Tibial nerve (tissue), 4 donors: ENCODE results near the gene C1orf226. TPM values are rescaled to one million over a fixed set of nuclear protein-coding genes. Genes with fewer than 3 reads are reported as not detected.

Experiments used
- DNase-seq, 2 donors: peaks; one replicate each; pipeline ENCODE4 v3.0.0-alpha.2; 2019; ENCODE audit warnings: low spot score in 2 of 2
- H3K27ac ChIP-seq, 4 donors: fragments of 200-600 bp; sonication (generic) in 3 of 4; one replicate each; pipeline ENCODE4 v1.5.1; 2017 to 2019; ENCODE audit warnings: mild to moderate bottlenecking in 1 of 4
- H3K27me3 ChIP-seq, 2 donors: fragments of 200-600 bp; sonication (generic) in 1 of 2; one replicate each; pipeline versions ENCODE4 v1.5.1 to v1.6.0; 2017 to 2019
- H3K36me3 ChIP-seq, 3 donors: fragments of 200-600 bp; sonication (generic); one replicate each; pipeline ENCODE4 v1.5.1; 2018 to 2019
- H3K4me1 ChIP-seq, 4 donors: fragments of 200-600 bp; sonication (generic) in 3 of 4; one replicate each; pipeline ENCODE4 v1.5.1; 2017 to 2019
- H3K4me3 ChIP-seq, 4 donors: fragments of 200-600 bp; sonication (generic) in 3 of 4; one replicate each; pipeline ENCODE4 v1.5.1; 2017 to 2019; ENCODE audit warnings: mild to moderate bottlenecking in 1 of 4, moderate library complexity in 1 of 4
- H3K9me3 ChIP-seq, 4 donors: fragments of 200-600 bp; sonication (generic) in 3 of 4; one replicate each; pipeline ENCODE4 v1.5.1; 2017 to 2019
- CTCF ChIP-seq, 5 experiments: fragments of 200-600 bp in 3 of 5; fragments of 450-650 bp in 2 of 5; sonication (generic) in 3 of 5; IDR thresholded peaks; one replicate each; pipeline ENCODE4 v1.5.1; 2016 to 2019; ENCODE audit warnings: antibody characterized with exemption in 5 of 5, mild to moderate bottlenecking in 3 of 5, moderate library complexity in 2 of 5
- EP300 ChIP-seq, 2 donors: sonication (generic); formaldehyde crosslinking; IDR thresholded peaks; one replicate each; pipeline ENCODE4 v1.6.1; 2017; ENCODE audit warnings: antibody characterized with exemption in 2 of 2, mild to moderate bottlenecking in 1 of 2
- POLR2A ChIP-seq, 2 donors: fragments of 450-650 bp; IDR thresholded peaks; one replicate each; pipeline ENCODE4 v1.6.1; 2017; ENCODE audit warnings: antibody characterized with exemption in 2 of 2, mild to moderate bottlenecking in 2 of 2, moderate library complexity in 2 of 2
- WGBS, 2 donors: methylation state at CpG; one replicate each; pipeline ENCODE4 v1.1.5; 2018; 5-methylcytosine and 5-hydroxymethylcytosine counted together
- total RNA-seq, 4 donors: library from RNA; depleted of rRNA; stranded (reverse); fragments of >200 nt; gene quantifications; one replicate each; pipeline ENCODE4 v1.1.0, GENCODE V29; 2016

C1orf226 gene
- total RNA-seq, 4 donors from 2014 or later = 2.9 to 8.0 (median 4.7) TPM

- no peaks in the 10 kb centered on the region for H3K9me3 ChIP-seq
- TF ChIP-seq EP300 (IDR thresholded peaks at IDR 0.05) = no peak
- no peak for TF ChIP-seq CTCF (IDR thresholded peaks at IDR 0.05)
- TF ChIP-seq POLR2A (IDR thresholded peaks at IDR 0.05) = no peak
- no peak overlapping the region for H3K27ac ChIP-seq
- H3K27me3 ChIP-seq = no peaks in the 10 kb centered on the region
- DNase-seq = no peak
- H3K36me3 ChIP-seq = peaks cover 0 to 27% (median 0%) of the 10 kb centered on the region in 3 donors
- 86 to 89% methylated on average over 8 of the region's 8 CpGs for WGBS, 2 donors
- peaks cover 0 to 13% (median 0%) of the 10 kb centered on the region in 4 donors for H3K4me1 ChIP-seq
- no peak overlapping the region for H3K4me3 ChIP-seq
Measured at GRCh38 chr1:162383516-162383915, 2.0 kb downstream of the C1orf226 start.

- 91% methylated on average over 6 of the region's 6 CpGs for WGBS, 2 donors
- Histone ChIP-seq H3K36me3 (peaks cover 0 to 27% (median 0%) of the 10 kb centered on the region in 3 donors), H3K9me3 (no peaks in the 10 kb centered on the region), H3K4me3 (no peak overlapping the region), H3K4me1 (peaks cover 0 to 18% (median 0%) of the 10 kb centered on the region in 4 donors), H3K27me3 (no peaks in the 10 kb centered on the region), H3K27ac (no peak overlapping the region)
- no peak for DNase-seq
- TF ChIP-seq POLR2A (IDR thresholded peaks at IDR 0.05) (no peak), EP300 (IDR thresholded peaks at IDR 0.05) (no peak), CTCF (IDR thresholded peaks at IDR 0.05) (no peak)
Measured at GRCh38 chr1:162384116-162384515, 2.6 kb downstream of the C1orf226 start.

GRCh38 chr1:162384601-162385279 is 3.2 kb downstream of the C1orf226 start:
- Histone ChIP-seq H3K27ac (no peak overlapping the region), H3K27me3 (no peaks in the 10 kb centered on the region), H3K36me3 (peaks cover 0 to 27% (median 0%) of the 10 kb centered on the region in 3 donors), H3K4me1 (peaks cover 0 to 22% (median 0%) of the 10 kb centered on the region in 4 donors), H3K9me3 (no peaks in the 10 kb centered on the region), H3K4me3 (no peak overlapping the region)
- no peak for TF ChIP-seq POLR2A (IDR thresholded peaks at IDR 0.05)
- TF ChIP-seq CTCF (IDR thresholded peaks at IDR 0.05) = no peak
- TF ChIP-seq EP300 (IDR thresholded peaks at IDR 0.05) = no peak
- no peak for DNase-seq
- WGBS, 2 donors = 95 to 96% methylated on average over 10 of the region's 10 CpGs

- no peaks in the 10 kb centered on the region for H3K9me3 ChIP-seq
- no peaks in the 10 kb centered on the region for H3K27me3 ChIP-seq
- TF ChIP-seq EP300 (IDR thresholded peaks at IDR 0.05) (no peak), POLR2A (IDR thresholded peaks at IDR 0.05) (no peak), CTCF (IDR thresholded peaks at IDR 0.05) (no peak)
- no peak for DNase-seq
- H3K27ac ChIP-seq = no peak overlapping the region
- WGBS, 2 donors = 81 to 88% methylated on average over 3 of the region's 3 CpGs
- H3K4me3 ChIP-seq = no peak overlapping the region
- H3K36me3 ChIP-seq = peaks cover 0 to 27% (median 0%) of the 10 kb centered on the region in 3 donors
- peaks cover 0 to 22% (median 0%) of the 10 kb centered on the region in 4 donors for H3K4me1 ChIP-seq
Measured at GRCh38 chr1:162385280-162385623, 3.7 kb downstream of the C1orf226 start.

- Histone ChIP-seq H3K36me3 (peaks cover 0 to 27% (median 0%) of the 10 kb centered on the region in 3 donors), H3K27ac (no peak overlapping the region), H3K27me3 (no peaks in the 10 kb centered on the region), H3K9me3 (no peaks in the 10 kb centered on the region), H3K4me1 (peaks cover 0 to 22% (median 0%) of the 10 kb centered on the region in 4 donors), H3K4me3 (no peak overlapping the region)
- no peak for DNase-seq
- 100% methylated on average over 3 of the region's 3 CpGs; no CpG with 5 or more reads in 1 of the 2 donors for WGBS, 2 donors
- TF ChIP-seq POLR2A (IDR thresholded peaks at IDR 0.05) = no peak
- TF ChIP-seq EP300 (IDR thresholded peaks at IDR 0.05) = no peak
- TF ChIP-seq CTCF (IDR thresholded peaks at IDR 0.05) = no peak
Measured at GRCh38 chr1:162385702-162386101, 4.2 kb downstream of the C1orf226 start.
